Activated T-helper 1 cell treated with anti-CD3 and anti-CD28 coated beads, Interleukin-12 subunit alpha, Interleukin-12 subunit beta, Interleukin-2, Interleukin-4 antibody, amounts not matched to agents 30 ng/mL and 10 ng/mL and 1 ng/mL, durations not matched to agents 14 hours and 24 hours and 36 hours (primary cell): ENCODE data around the gene PAX6. TPM values are rescaled to one million over a fixed set of nuclear protein-coding genes. Genes with fewer than 3 reads are reported as not detected.
"Not testable (repeated sequence)": the region's sequence is repeated elsewhere in the genome, so short reads cannot be mapped to it uniquely, and the experiment has no call there.

Experiments used
- DNase-seq: peaks from one replicate; pipeline ENCODE4 v3.0.0; 2021; ENCODE audit warnings: low spot score
- H3K27ac Mint-ChIP-seq: one replicate; pipeline ENCODE4 v1.8.0; 2021; ENCODE audit warnings: mild to moderate bottlenecking, mixed read lengths
- H3K27me3 Mint-ChIP-seq: one replicate; pipeline ENCODE4 v1.8.0; 2022; ENCODE audit warnings: mild to moderate bottlenecking, moderate library complexity, mixed read lengths; ENCODE audit not compliant: insufficient read depth
- H3K36me3 Mint-ChIP-seq: one replicate; pipeline ENCODE4 v1.8.0; 2021; ENCODE audit warnings: low read depth, mixed read lengths
- H3K4me1 Mint-ChIP-seq: one replicate; pipeline ENCODE4 v1.8.0; 2021; ENCODE audit warnings: low read depth, mixed read lengths
- H3K4me3 Mint-ChIP-seq: one replicate; pipeline ENCODE4 v1.8.0; 2021; ENCODE audit warnings: mild to moderate bottlenecking, moderate library complexity, mixed read lengths
- H3K9me3 Mint-ChIP-seq: one replicate; pipeline ENCODE4 v1.8.0; 2021; ENCODE audit warnings: mixed read lengths
- intact Hi-C: fragments of 100-400 bp; cut with micrococcal nuclease; formaldehyde crosslinking; loops from one replicate; pipeline ENCODE4 v1.15.1; 2024
- total RNA-seq: library from RNA; stranded (reverse); gene quantifications from 2 replicates; pipeline ENCODE4 v1.2.3, GENCODE V29; 2022

Gene PAX6
- total RNA-seq, 1 donor from 2014 or later = not detected

GRCh38 chr11:31779374-31779791 lies 31.7 kb downstream of the PAX6 start:
- intact Hi-C loops = no loop called here
- Mint-ChIP-seq H3K4me1 (no peaks in the 10 kb centered on the region), H3K4me3 (no peak overlapping the region), H3K27ac (no peak overlapping the region), H3K27me3 (no peaks in the 10 kb centered on the region), H3K9me3 (no peaks in the 10 kb centered on the region), H3K36me3 (no peaks in the 10 kb centered on the region)
- DNase-seq = no peak

DNA sequence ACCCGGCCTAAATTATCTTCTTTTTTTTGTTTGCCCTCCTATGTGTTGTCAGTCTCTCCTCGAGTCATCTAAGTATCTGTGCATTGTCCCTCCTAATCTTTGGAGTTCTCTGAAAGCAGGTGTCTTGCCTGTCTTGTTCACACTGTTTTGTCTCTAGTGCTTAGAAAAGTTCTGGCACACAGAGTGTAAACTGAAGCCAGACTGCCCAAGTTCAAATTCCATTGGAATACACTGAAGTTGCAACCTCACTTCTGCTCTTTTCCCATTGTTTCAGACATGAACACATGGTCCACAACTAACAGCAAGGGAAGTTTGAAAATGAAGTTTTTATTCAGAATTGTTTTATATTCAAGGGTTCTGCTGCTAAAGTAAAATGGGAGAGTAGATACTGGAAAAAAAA lies 38.7 kb downstream of the PAX6 start:
- no peaks in the 10 kb centered on the region for H3K9me3 Mint-ChIP-seq
- DNase-seq = no peak
- H3K27me3 Mint-ChIP-seq = no peaks in the 10 kb centered on the region
- H3K4me1 Mint-ChIP-seq = no peaks in the 10 kb centered on the region
- intact Hi-C loops = no loop called here
- no peak overlapping the region for H3K27ac Mint-ChIP-seq
- H3K36me3 Mint-ChIP-seq = no peaks in the 10 kb centered on the region
- no peak overlapping the region for H3K4me3 Mint-ChIP-seq

- Mint-ChIP-seq H3K36me3 (no peaks in the 10 kb centered on the region), H3K27me3 (no peaks in the 10 kb centered on the region), H3K4me3 (no peak overlapping the region), H3K4me1 (no peaks in the 10 kb centered on the region), H3K9me3 (no peaks in the 10 kb centered on the region), H3K27ac (no peak overlapping the region)
- intact Hi-C loops = no loop called here
- no peak for DNase-seq
Measured at GRCh38 chr11:31770011-31770700, 41.0 kb downstream of the PAX6 start.

DNA sequence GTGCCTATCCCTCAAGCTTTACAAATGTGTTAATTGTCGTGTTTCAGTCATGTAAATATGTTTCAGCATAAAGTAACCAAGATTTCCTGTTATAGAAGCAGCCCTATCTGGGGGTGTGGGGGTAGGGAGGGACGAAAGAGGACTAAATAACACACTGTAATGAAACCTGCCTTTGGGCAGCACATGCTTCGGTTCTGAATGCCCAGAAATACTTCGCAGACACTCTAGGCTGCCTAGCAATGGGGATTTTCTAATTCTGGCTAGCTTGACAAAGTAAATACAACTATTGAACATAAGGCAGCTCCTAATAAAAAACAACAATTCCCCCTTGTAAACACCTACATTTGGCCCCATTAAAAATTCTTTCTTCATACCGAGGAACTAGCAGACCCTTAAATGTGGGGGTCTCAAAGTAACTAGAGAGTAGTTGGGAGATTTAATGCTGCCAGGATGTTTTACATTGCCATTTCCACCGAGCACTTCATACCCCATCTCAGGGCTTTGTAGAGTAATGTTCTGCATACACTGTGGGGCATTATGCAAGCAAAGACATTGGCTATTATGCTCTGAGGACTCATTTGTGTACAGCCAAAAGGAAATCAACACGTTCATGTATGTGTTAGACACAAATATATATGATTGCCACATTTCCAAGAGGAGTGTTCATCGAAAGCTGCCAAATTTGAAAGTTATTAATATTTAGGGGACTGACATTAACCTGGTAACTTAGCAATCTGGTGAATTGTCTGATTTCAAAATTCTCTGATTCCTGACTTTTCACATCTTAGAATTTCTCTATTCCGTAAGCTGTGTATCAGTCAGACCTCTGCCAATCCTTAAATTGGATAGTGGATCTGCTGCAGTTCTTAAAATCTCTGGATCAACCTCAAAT lies 42.1 kb downstream of the PAX6 start:
- Mint-ChIP-seq H3K4me3 (no peak overlapping the region), H3K4me1 (no peaks in the 10 kb centered on the region), H3K27ac (no peak overlapping the region), H3K9me3 (no peaks in the 10 kb centered on the region), H3K36me3 (no peaks in the 10 kb centered on the region), H3K27me3 (no peaks in the 10 kb centered on the region)
- DNase-seq = no peak
- intact Hi-C loops = no loop called here

DNA sequence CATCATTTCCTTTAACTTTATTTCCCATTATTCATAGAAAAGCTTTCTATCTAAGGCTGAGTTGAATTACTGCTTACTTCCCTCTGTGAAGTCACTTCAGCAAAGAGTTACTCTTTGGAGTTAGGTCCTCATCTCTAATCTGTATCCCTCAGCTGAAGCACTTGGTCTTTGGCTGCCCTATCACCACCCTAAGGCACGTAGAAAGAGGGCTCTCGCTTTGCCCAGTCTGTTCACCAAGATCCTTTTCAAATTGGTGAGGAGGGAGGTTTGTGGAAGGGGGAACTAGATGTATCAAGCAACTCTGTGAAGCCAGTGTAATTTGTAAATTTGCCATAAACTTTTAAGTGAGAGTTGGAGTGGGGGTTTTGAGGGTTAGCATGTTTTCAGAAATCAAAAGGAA lies 43.4 kb downstream of the PAX6 start:
- H3K9me3 Mint-ChIP-seq = no peaks in the 10 kb centered on the region
- DNase-seq = no peak
- no peak overlapping the region for H3K27ac Mint-ChIP-seq
- H3K4me1 Mint-ChIP-seq = no peaks in the 10 kb centered on the region
- no peaks in the 10 kb centered on the region for H3K36me3 Mint-ChIP-seq
- H3K4me3 Mint-ChIP-seq = no peak overlapping the region
- intact Hi-C loops = no loop called here
- peaks cover 3% of the 10 kb centered on the region for H3K27me3 Mint-ChIP-seq

DNA sequence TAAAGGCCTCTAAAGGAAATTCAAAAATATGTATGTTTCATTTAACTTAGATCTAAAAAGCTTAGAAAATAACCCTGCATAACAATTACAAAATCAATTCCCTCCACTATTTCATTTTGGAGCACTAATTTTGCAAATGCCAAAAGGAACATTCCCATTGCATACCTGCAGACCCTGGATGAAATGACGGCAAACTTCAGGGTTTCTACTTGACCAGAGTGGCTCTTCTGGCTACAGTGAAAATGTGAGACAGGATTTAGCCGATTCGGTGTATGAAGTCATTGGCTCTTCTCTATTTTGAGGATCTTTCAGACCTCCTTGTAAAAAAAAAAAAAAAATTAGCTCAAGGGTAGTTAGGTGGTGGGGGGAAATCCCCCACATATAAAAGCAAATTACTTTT lies 44.1 kb downstream of the PAX6 start:
- Mint-ChIP-seq H3K4me1 (no peaks in the 10 kb centered on the region), H3K36me3 (no peaks in the 10 kb centered on the region), H3K9me3 (no peaks in the 10 kb centered on the region), H3K27me3 (peaks cover 3% of the 10 kb centered on the region), H3K27ac (no peak overlapping the region), H3K4me3 (no peak overlapping the region)
- DNase-seq = no peak
- intact Hi-C loops = no loop called here

DNA sequence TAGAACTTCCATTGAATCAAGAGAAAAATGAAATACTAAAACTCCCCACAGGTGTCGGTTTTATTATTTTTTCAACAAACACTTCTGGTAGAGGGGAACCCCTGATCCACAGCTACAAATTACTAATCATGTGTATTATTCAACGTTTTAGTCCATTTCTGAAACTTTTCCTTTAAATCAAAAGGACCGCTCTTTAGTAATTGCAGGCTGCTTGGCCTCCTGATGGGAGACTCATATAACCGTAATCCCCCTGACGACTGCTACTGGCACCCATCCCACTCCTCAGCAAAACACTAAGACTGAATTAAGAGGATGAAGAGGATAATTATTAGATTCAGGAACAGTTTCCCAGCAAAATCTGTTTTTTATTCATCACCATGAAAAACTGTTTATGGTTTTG lies 46.4 kb downstream of the PAX6 start:
- Mint-ChIP-seq H3K27me3 (peaks cover 3% of the 10 kb centered on the region), H3K36me3 (no peaks in the 10 kb centered on the region), H3K9me3 (no peaks in the 10 kb centered on the region), H3K27ac (no peak overlapping the region), H3K4me1 (no peaks in the 10 kb centered on the region), H3K4me3 (no peak overlapping the region)
- intact Hi-C loops = no loop called here
- DNase-seq = no peak

DNA sequence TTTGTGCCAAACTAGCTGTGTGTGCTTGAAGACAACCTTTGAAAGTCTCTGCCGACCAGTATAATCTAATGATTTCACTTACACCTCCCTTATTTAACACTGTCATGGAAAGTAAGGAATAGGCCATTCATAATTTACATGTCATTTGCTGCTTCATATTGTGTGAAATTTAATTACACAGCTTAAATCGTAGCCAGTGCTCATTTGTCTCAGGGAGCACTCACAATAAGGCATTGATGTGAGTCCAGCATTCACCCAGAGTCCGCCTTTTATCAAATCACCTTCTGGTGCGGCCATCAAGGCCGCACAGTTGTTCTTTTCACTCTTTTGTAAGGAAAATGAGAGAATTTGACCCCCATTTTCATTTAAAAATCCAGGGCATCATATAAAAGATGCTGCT lies 46.9 kb downstream of the PAX6 start:
- no peaks in the 10 kb centered on the region for H3K9me3 Mint-ChIP-seq
- DNase-seq = no peak
- no peaks in the 10 kb centered on the region for H3K4me1 Mint-ChIP-seq
- peaks cover 3% of the 10 kb centered on the region for H3K27me3 Mint-ChIP-seq
- H3K27ac Mint-ChIP-seq = no peak overlapping the region
- no peak overlapping the region for H3K4me3 Mint-ChIP-seq
- intact Hi-C loops = no loop called here
- no peaks in the 10 kb centered on the region for H3K36me3 Mint-ChIP-seq

DNA sequence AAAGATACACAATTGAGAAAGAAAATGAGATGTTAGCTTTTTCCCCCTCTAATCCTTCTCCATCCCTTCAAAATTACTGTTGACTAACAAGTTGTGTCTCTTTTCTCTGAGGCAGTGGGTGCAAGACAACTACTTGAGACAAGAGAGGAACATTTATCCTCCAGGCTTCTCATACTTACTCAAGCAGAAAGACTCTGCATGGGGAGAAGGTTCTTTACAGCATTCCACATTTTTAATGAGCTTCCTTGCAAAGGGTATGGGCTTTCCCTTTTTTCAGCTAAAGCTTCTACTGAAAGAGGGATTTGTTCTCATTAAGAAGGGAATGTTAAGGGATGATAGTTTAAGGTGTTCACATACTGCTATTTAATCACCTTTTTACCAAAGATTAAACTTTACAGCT lies 47.8 kb downstream of the PAX6 start:
- intact Hi-C loops = no loop called here
- no peaks in the 10 kb centered on the region for H3K9me3 Mint-ChIP-seq
- H3K4me3 Mint-ChIP-seq = no peak overlapping the region
- H3K36me3 Mint-ChIP-seq = no peaks in the 10 kb centered on the region
- DNase-seq = no peak
- H3K4me1 Mint-ChIP-seq = no peaks in the 10 kb centered on the region
- peaks cover 3% of the 10 kb centered on the region for H3K27me3 Mint-ChIP-seq
- no peak overlapping the region for H3K27ac Mint-ChIP-seq

GRCh38 chr11:31761636-31762035 lies 49.5 kb downstream of the PAX6 start:
- no peak for DNase-seq
- Mint-ChIP-seq H3K4me3 (no peak overlapping the region), H3K36me3 (no peaks in the 10 kb centered on the region), H3K4me1 (no peaks in the 10 kb centered on the region), H3K9me3 (no peaks in the 10 kb centered on the region), H3K27ac (no peak overlapping the region), H3K27me3 (peaks cover 3% of the 10 kb centered on the region)
- intact Hi-C loops = no loop called here

- Mint-ChIP-seq H3K4me1 (no peaks in the 10 kb centered on the region), H3K27me3 (no peaks in the 10 kb centered on the region), H3K4me3 (no peak overlapping the region), H3K9me3 (no peaks in the 10 kb centered on the region), H3K27ac (no peak overlapping the region), H3K36me3 (no peaks in the 10 kb centered on the region)
- DNase-seq = no peak
- intact Hi-C loops = no loop called here
Measured at GRCh38 chr11:31757260-31757835, 53.8 kb downstream of the PAX6 start.

- Mint-ChIP-seq H3K27ac (no peak overlapping the region), H3K27me3 (no peaks in the 10 kb centered on the region), H3K4me1 (no peaks in the 10 kb centered on the region), H3K36me3 (no peaks in the 10 kb centered on the region), H3K9me3 (no peaks in the 10 kb centered on the region), H3K4me3 (no peak overlapping the region)
- intact Hi-C loops = no loop called here
- no peak for DNase-seq
Measured at GRCh38 chr11:31747581-31747980, 63.5 kb downstream of the PAX6 start.

GRCh38 chr11:31740731-31741368 lies 70.3 kb downstream of the PAX6 start:
- H3K36me3 Mint-ChIP-seq, H3K4me1 Mint-ChIP-seq, DNase-seq, intact Hi-C loops, H3K4me3 Mint-ChIP-seq, H3K27ac Mint-ChIP-seq, H3K27me3 Mint-ChIP-seq: not testable (repeated sequence)
- H3K9me3 Mint-ChIP-seq = peaks cover 10% of the 10 kb centered on the region
